Measurements from ENCODE around the gene PPP4R1. TPM values are rescaled to one million over a fixed set of nuclear protein-coding genes. Genes with fewer than 3 reads are reported as not detected.
"Not testable (repeated sequence)": the region's sequence is repeated elsewhere in the genome, so short reads cannot be mapped to it uniquely, and the experiment has no call there.

PPP4R1 gene
- total and polyA plus RNA-seq, 7 donors, result 10.3 to 36.1 (median 27.8) TPM

GRCh38 chr18:9609190-9609589 is 5.2 kb downstream of the PPP4R1 start:
- DNase-seq (no peak), ATAC-seq (no peak)
- H3K36me3 ChIP-seq (ENCODE audit: insufficient read depth in 1 of 2, low read depth in 1 of 2), result peaks cover 0 to 7% of the 10 kb centered on the region in 2 donors
- peaks cover 24% of the 10 kb centered on the region for H3K4me1 ChIP-seq
- H3K27me3 ChIP-seq (ENCODE audit: insufficient read depth in 3 of 3, low read length in 2 of 3), result no peaks in the 10 kb centered on the region
- TF ChIP-seq CTCF (IDR thresholded peaks at IDR 0.05), result no peak
- no peak overlapping the region for H3K27ac ChIP-seq
- intact Hi-C loops (cut with DNase I), result no loop called here
- 76 to 80% (median 76%) methylated on average over 7 of the region's 7 CpGs for WGBS, 3 donors
- no peaks in the 10 kb centered on the region for H3K9me3 ChIP-seq
- H3K4me3 ChIP-seq, result no peak overlapping the region

GRCh38 chr18:9608728-9609127 is 5.6 kb downstream of the PPP4R1 start:
- no peak for TF ChIP-seq CTCF (IDR thresholded peaks at IDR 0.05)
- no peak for DNase-seq
- intact Hi-C loops (cut with DNase I), result no loop called here
- Histone ChIP-seq H3K27ac (no peak overlapping the region), H3K4me3 (no peak overlapping the region), H3K4me1 (peaks cover 24% of the 10 kb centered on the region), H3K36me3 (ENCODE audit: insufficient read depth in 1 of 2, low read depth in 1 of 2) (peaks cover 0 to 7% of the 10 kb centered on the region in 2 donors), H3K9me3 (no peaks in the 10 kb centered on the region), H3K27me3 (ENCODE audit: insufficient read depth in 3 of 3, low read length in 2 of 3) (no peaks in the 10 kb centered on the region)
- 50 to 58% (median 56%) methylated on average over 1 of the region's 1 CpG for WGBS, 3 donors
- ATAC-seq, result no peak

GRCh38 chr18:9608298-9608697 is 6.1 kb downstream of the PPP4R1 start:
- H3K4me3 ChIP-seq, result no peak overlapping the region
- DNase-seq, result no peak
- H3K9me3 ChIP-seq, result no peaks in the 10 kb centered on the region
- H3K4me1 ChIP-seq, result peaks cover 22% of the 10 kb centered on the region
- no peak for TF ChIP-seq CTCF (IDR thresholded peaks at IDR 0.05)
- no peak for ATAC-seq
- peaks cover 0 to 7% of the 10 kb centered on the region in 2 donors for H3K36me3 ChIP-seq (ENCODE audit: insufficient read depth in 1 of 2, low read depth in 1 of 2)
- intact Hi-C loops (cut with DNase I), result no loop called here
- H3K27me3 ChIP-seq (ENCODE audit: insufficient read depth in 3 of 3, low read length in 2 of 3), result no peaks in the 10 kb centered on the region
- H3K27ac ChIP-seq, result no peak overlapping the region

- H3K27ac ChIP-seq; H3K36me3 ChIP-seq (ENCODE audit: insufficient read depth in 1 of 2, low read depth in 1 of 2); H3K4me3 ChIP-seq; ATAC-seq; intact Hi-C loops (cut with DNase I); DNase-seq; H3K27me3 ChIP-seq (ENCODE audit: insufficient read depth in 3 of 3, low read length in 2 of 3); H3K9me3 ChIP-seq: not testable (repeated sequence)
- peaks cover 10% of the 10 kb centered on the region for H3K4me1 ChIP-seq
- WGBS, 3 donors, result 81 to 89% (median 84%) methylated on average over 5 of the region's 5 CpGs
These were observed 7.2 kb downstream of the PPP4R1 start for GRCh38 chr18:9607111-9607510.

- no peak for DNase-seq
- no peak overlapping the region for H3K4me3 ChIP-seq
- no peak overlapping the region for H3K27ac ChIP-seq
- no peaks in the 10 kb centered on the region for H3K27me3 ChIP-seq (ENCODE audit: insufficient read depth in 3 of 3, low read length in 2 of 3)
- peaks cover 0 to 3% of the 10 kb centered on the region in 2 donors for H3K36me3 ChIP-seq (ENCODE audit: insufficient read depth in 1 of 2, low read depth in 1 of 2)
- H3K4me1 ChIP-seq, result peaks cover 10% of the 10 kb centered on the region
- no peak for ATAC-seq
- intact Hi-C loops (cut with DNase I), result no loop called here
- no peak for TF ChIP-seq CTCF (IDR thresholded peaks at IDR 0.05)
- WGBS, 3 donors, result 94 to 98% (median 98%) methylated on average over 3 of the region's 3 CpGs
- peaks cover under 1% of the 10 kb centered on the region for H3K9me3 ChIP-seq
These were observed 8.3 kb downstream of the PPP4R1 start for GRCh38 chr18:9606039-9606438.

All from psoas muscle (tissue), 8 donors.